Thyroid gland (tissue), 4 donors: ENCODE measurements around the gene CCDC8. TPM values are rescaled to one million over a fixed set of nuclear protein-coding genes. Genes with fewer than 3 reads are reported as not detected.
"Not testable (repeated sequence)": the region's sequence is repeated elsewhere in the genome, so short reads cannot be mapped to it uniquely, and the experiment has no call there.

Source experiments
- DNase-seq, 2 donors: peaks; one replicate each; pipeline ENCODE4 v3.0.0-alpha.2; 2019
- H3K27ac ChIP-seq, 3 donors: fragments of 200-600 bp; sonication (generic); 1 replicate in 2 of 3; 2 replicates in 1 of 3; pipeline ENCODE4 v1.5.1; 2016 to 2019; ENCODE audit warnings: mild to moderate bottlenecking in 1 of 3, moderate library complexity in 1 of 3
- H3K27me3 ChIP-seq: fragments of 200-600 bp; sonication (generic); one replicate; pipeline ENCODE4 v1.5.1; 2019
- H3K36me3 ChIP-seq, 2 donors: fragments of 200-600 bp; sonication (generic); one replicate each; pipeline ENCODE4 v1.5.1; 2016 to 2019
- H3K4me1 ChIP-seq, 2 donors: fragments of 200-600 bp; sonication (generic); one replicate each; pipeline ENCODE4 v1.5.1; 2017 to 2019
- H3K4me3 ChIP-seq, 3 donors: fragments of 200-600 bp; sonication (generic); replicated peaks in 1 of 3; 1 replicate in 2 of 3; 2 replicates in 1 of 3; pipeline ENCODE4 v1.5.1; 2016; ENCODE audit warnings: mild to moderate bottlenecking in 1 of 3
- H3K9me3 ChIP-seq: fragments of 200-600 bp; sonication (generic); one replicate; pipeline ENCODE4 v1.5.1; 2017
- POLR2A ChIP-seq, 2 donors: fragments of 450-650 bp; IDR thresholded peaks; one replicate each; pipeline ENCODE4 v1.6.1; 2017; ENCODE audit warnings: antibody characterized with exemption in 2 of 2, mild to moderate bottlenecking in 2 of 2, moderate library complexity in 1 of 2
- WGBS, 2 donors: methylation state at CpG; one replicate each; pipeline ENCODE4 v1.1.5; 2017; 5-methylcytosine and 5-hydroxymethylcytosine counted together
- intact Hi-C: fragments of 100-400 bp; cut with DNase I; formaldehyde crosslinking; loops from one replicate; pipeline ENCODE4 v1.15.1; 2023
- total RNA-seq, 4 donors: library from RNA; depleted of rRNA; stranded (reverse); fragments of >200 nt; gene quantifications; one replicate each; pipeline ENCODE4 v1.2.3, GENCODE V29; 2016
- TF ChIP-seq, protein P1 (sequence below), 6 experiments: fragments of 200-600 bp in 3 of 6; fragments of 450-650 bp in 3 of 6; sonication (generic) in 3 of 6; IDR thresholded peaks; one replicate each; pipeline ENCODE4 v1.5.1; 2016 to 2019; ENCODE audit warnings: antibody characterized with exemption in 6 of 6, mild to moderate bottlenecking in 2 of 6, inconsistent platforms in 1 of 6, moderate library complexity in 1 of 6

CCDC8 gene
- total RNA-seq, 4 donors from 2014 or later, result 16.8 to 34.9 (median 29.3) TPM

DNA sequence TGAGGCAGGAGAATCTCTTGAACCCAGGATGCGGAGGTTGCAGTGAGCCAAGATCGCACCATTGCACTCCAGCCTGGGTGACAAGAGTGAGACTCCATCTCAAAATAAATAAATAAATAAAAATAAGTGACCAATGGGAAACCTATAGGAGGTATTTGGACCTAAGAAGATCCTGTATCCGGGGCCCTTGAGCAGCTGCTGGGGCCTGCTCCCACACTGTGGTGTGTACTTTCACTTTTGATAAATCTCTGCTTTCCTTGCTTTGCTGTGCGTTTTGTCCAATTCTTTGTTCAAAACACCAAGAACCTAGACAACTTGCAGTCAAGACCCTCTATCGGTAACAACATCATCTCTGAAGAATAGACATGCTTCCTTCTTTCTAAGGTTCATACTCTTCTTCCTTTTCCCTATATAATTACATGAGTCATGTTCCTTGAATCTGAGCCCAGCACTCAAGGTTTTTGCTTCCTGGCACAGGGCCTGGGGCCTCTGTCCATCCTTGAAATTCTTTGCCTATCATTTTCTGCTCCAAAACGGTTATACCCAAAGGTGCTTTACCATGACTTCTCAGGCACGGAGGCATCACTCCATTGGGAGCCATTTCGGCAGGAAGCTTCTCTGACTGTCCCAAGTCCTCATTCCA lies 29.6 kb upstream of the CCDC8 start:
- peak; percentile 66 to 74 for DNase-seq
- WGBS, 2 donors, result 53 to 57% methylated on average over 8 of the region's 8 CpGs

DNA sequence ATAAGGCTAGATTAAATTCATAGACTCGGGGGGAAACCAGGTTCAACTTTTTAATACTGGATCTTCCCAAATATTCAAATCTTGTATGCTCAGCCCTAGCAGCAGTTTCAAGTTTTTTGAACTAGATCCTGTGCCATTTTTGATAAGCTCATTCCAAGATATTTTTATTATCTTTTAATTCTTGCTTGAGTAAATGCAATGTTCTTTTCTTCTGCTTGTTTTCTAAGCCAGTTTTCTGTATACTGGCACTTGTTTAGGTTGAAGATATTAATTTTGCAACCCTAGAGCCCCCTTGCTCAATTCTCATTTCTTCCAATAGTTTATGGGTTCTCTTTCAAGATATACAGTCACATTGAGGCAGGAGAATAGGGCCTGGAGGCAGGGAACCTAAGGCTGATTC lies 28.5 kb upstream of the CCDC8 start:
- Histone ChIP-seq H3K9me3 (no peaks in the 10 kb centered on the region), H3K4me3 (no peak overlapping the region), H3K4me1 (peaks cover 9 to 11% of the 10 kb centered on the region in 2 donors), H3K36me3 (no peaks in the 10 kb centered on the region), H3K27ac (peak overlapping the region in 1 of 3 donors; percentile 36), H3K27me3 (no peaks in the 10 kb centered on the region)
- 73 to 85% methylated on average over 1 of the region's 1 CpG for WGBS, 2 donors
- intact Hi-C loops, result no loop called here
- no peak for TF ChIP-seq POLR2A (IDR thresholded peaks at IDR 0.05)
- TF ChIP-seq, protein P1, sequence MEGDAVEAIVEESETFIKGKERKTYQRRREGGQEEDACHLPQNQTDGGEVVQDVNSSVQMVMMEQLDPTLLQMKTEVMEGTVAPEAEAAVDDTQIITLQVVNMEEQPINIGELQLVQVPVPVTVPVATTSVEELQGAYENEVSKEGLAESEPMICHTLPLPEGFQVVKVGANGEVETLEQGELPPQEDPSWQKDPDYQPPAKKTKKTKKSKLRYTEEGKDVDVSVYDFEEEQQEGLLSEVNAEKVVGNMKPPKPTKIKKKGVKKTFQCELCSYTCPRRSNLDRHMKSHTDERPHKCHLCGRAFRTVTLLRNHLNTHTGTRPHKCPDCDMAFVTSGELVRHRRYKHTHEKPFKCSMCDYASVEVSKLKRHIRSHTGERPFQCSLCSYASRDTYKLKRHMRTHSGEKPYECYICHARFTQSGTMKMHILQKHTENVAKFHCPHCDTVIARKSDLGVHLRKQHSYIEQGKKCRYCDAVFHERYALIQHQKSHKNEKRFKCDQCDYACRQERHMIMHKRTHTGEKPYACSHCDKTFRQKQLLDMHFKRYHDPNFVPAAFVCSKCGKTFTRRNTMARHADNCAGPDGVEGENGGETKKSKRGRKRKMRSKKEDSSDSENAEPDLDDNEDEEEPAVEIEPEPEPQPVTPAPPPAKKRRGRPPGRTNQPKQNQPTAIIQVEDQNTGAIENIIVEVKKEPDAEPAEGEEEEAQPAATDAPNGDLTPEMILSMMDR (IDR thresholded peaks at IDR 0.05), result no peak
- no peak for DNase-seq

More for the DNA sequence above, 29.6 kb upstream of the CCDC8 start:
- peaks cover 9 to 11% of the 10 kb centered on the region in 2 donors for H3K4me1 ChIP-seq
- no peaks in the 10 kb centered on the region for H3K27me3 ChIP-seq
- H3K4me3 ChIP-seq, result no peak overlapping the region
- peak overlapping the region; percentile 12 to 36 (median 14) for H3K27ac ChIP-seq
- intact Hi-C loops, result no loop called here
- TF ChIP-seq, protein P1 (IDR thresholded peaks at IDR 0.05), result no peak
- TF ChIP-seq POLR2A (IDR thresholded peaks at IDR 0.05), result no peak
- no peaks in the 10 kb centered on the region for H3K36me3 ChIP-seq
- no peaks in the 10 kb centered on the region for H3K9me3 ChIP-seq

DNA sequence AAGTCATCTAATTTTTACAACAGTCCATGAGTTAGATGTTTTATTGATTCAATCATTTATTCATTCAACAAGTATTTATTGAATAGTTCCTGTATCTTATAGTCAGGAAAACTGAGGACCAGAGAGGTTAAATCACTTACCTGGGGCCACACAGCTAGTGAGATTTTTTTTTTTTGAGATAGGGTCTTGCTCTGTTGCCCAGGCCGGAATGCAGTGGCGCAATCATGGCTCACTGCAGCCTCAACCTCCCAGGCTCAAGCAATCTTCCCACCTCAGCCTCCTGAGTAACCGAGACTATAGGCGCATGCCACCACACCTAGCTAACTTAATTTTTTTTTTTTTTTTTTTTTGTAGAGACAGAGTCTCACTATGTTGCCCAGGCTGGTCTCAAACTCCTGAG lies 22.3 kb upstream of the CCDC8 start:
- H3K4me3 ChIP-seq, H3K9me3 ChIP-seq, DNase-seq, H3K27me3 ChIP-seq, H3K36me3 ChIP-seq, H3K4me1 ChIP-seq, intact Hi-C loops, H3K27ac ChIP-seq: not testable (repeated sequence)
- WGBS, 2 donors, result 92 to 94% methylated on average over 4 of the region's 4 CpGs

DNA sequence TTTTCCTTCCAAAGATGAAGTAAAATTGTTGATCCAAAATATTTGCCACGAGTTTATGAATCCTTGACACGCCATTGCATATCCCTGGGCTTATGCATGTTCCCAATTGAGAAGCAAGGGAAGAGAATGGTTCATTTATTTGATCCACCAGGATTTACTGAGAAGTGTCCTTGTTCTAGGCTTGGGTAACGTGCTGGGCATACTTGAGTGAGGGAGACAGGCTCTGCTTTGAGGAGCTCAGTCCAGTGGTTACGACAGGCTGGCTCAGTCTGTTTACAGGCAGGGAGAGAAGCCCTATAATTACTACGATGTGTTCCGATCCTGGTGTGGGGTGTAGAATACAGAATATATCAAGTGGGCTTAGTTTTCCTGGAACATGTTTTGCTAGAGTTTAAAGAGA lies 21.6 kb upstream of the CCDC8 start:
- 47 to 49% methylated on average over 6 of the region's 6 CpGs for WGBS, 2 donors

DNA sequence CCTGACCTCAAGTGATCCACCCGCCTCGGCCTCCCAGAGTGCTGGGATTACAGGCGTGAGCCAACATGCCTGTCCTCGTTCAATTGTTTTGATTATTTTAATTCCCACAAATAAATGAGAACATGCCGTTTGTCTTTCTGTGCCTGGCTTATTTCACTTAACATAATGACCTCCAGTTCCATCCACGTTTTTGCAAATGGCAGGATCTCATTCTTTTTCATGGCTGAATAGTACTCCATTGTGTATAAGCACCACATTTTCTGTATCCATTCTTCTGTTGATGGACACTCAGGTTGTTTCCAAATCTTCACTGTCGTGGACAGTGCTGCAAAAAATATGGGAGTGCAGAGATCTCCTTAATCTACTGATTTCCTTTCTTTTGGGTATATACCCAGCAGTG lies 20.1 kb upstream of the CCDC8 start:
- intact Hi-C loops, H3K27me3 ChIP-seq, H3K4me3 ChIP-seq, H3K36me3 ChIP-seq, DNase-seq, H3K27ac ChIP-seq, H3K9me3 ChIP-seq, H3K4me1 ChIP-seq: not testable (repeated sequence)
- 79 to 82% methylated on average over 7 of the region's 7 CpGs for WGBS, 2 donors

More for the DNA sequence above, 21.6 kb upstream of the CCDC8 start:
- DNase-seq, result no peak
- Histone ChIP-seq H3K4me1 (no peaks in the 10 kb centered on the region), H3K27ac (no peak overlapping the region), H3K4me3 (no peak overlapping the region), H3K27me3 (no peaks in the 10 kb centered on the region), H3K9me3 (no peaks in the 10 kb centered on the region), H3K36me3 (no peaks in the 10 kb centered on the region)
- no peak for TF ChIP-seq POLR2A (IDR thresholded peaks at IDR 0.05)
- TF ChIP-seq, protein P1 (IDR thresholded peaks at IDR 0.05), result no peak
- intact Hi-C loops, result no loop called here

DNA sequence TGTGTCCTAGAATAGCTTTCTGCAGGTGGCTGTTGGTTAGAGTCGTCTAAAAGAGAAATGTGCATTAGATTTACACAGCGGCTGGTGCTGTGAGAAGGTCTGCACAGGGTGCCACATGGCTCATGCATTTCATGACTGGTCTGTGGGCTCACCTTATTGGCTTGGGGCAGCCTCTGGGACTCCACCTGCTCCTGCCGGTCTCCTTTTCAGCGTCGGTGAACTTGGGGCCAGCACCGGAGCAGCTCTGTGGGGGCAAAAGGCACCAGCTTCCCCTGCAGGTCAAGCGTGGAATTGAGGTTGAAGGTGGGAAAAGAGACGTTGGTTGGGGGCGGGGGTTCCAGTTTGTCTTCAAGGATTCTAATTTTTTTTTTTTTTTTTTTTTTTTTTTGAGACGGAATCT lies 18.5 kb upstream of the CCDC8 start:
- Histone ChIP-seq H3K27ac (no peak overlapping the region), H3K9me3 (no peaks in the 10 kb centered on the region), H3K4me3 (no peak overlapping the region), H3K36me3 (no peaks in the 10 kb centered on the region), H3K4me1 (peaks cover 3 to 8% of the 10 kb centered on the region in 2 donors), H3K27me3 (no peaks in the 10 kb centered on the region)
- no peak for DNase-seq
- 46 to 47% methylated on average over 10 of the region's 10 CpGs for WGBS, 2 donors
- intact Hi-C loops, result no loop called here
- TF ChIP-seq, protein P1 (IDR thresholded peaks at IDR 0.05), result no peak
- no peak for TF ChIP-seq POLR2A (IDR thresholded peaks at IDR 0.05)
